ENCODE measurements around the gene FOXE3. TPM values are rescaled to one million over a fixed set of nuclear protein-coding genes. Genes with fewer than 3 reads are reported as not detected.

Gene FOXE3
- total RNA-seq, 1 donor from 2014 or later: not detected

- DNase-seq (ENCODE audit: low spot score) (no peak), ATAC-seq (no peak)
These were observed 12.7 kb upstream of the FOXE3 start for GRCh38 chr1:47403321-47403910.

- ATAC-seq (no peak), DNase-seq (ENCODE audit: low spot score) (no peak)
These were observed 10.4 kb upstream of the FOXE3 start for GRCh38 chr1:47405697-47406096.

- no peak for ATAC-seq
- DNase-seq (ENCODE audit: low spot score): no peak
These were observed 9.1 kb upstream of the FOXE3 start for GRCh38 chr1:47406966-47407365.

GRCh38 chr1:47407481-47407880 is 8.6 kb upstream of the FOXE3 start:
- ATAC-seq (no peak), DNase-seq (ENCODE audit: low spot score) (no peak)

GRCh38 chr1:47409311-47410067 is 6.6 kb upstream of the FOXE3 start:
- no peak for ATAC-seq
- no peak for DNase-seq (ENCODE audit: low spot score)

GRCh38 chr1:47410068-47410455 is 6.0 kb upstream of the FOXE3 start:
- ATAC-seq (no peak), DNase-seq (ENCODE audit: low spot score) (no peak)

- no peak for ATAC-seq
- no peak for DNase-seq (ENCODE audit: low spot score)
These were observed 4.6 kb upstream of the FOXE3 start for GRCh38 chr1:47411436-47411835.

GRCh38 chr1:47412437-47412836 is 3.6 kb upstream of the FOXE3 start:
- ATAC-seq (no peak), DNase-seq (ENCODE audit: low spot score) (no peak)

GRCh38 chr1:47416319-47417169 is 459 bp downstream of the FOXE3 start:
- no peak for ATAC-seq

GRCh38 chr1:47417170-47418044 is 1.3 kb downstream of the FOXE3 start:
- DNase-seq (ENCODE audit: low spot score) (no peak), ATAC-seq (peak; percentile 19)

More at GRCh38 chr1:47416319-47417169, 459 bp downstream of the FOXE3 start:
- DNase-seq (ENCODE audit: low spot score): no peak

GRCh38 chr1:47418122-47418521 is 2.0 kb downstream of the FOXE3 start:
- no peak for DNase-seq (ENCODE audit: low spot score)
- ATAC-seq: no peak

GRCh38 chr1:47418681-47419325 is 2.7 kb downstream of the FOXE3 start:
- no peak for ATAC-seq

GRCh38 chr1:47420547-47420946 is 4.5 kb downstream of the FOXE3 start:
- no peak for DNase-seq (ENCODE audit: low spot score)
- ATAC-seq: no peak

More at GRCh38 chr1:47418681-47419325, 2.7 kb downstream of the FOXE3 start:
- no peak for DNase-seq (ENCODE audit: low spot score)

- DNase-seq (ENCODE audit: low spot score) (no peak), ATAC-seq (no peak)
These were observed 7.8 kb downstream of the FOXE3 start for GRCh38 chr1:47423872-47424271.

- no peak for DNase-seq (ENCODE audit: low spot score)
- ATAC-seq: peak; percentile 95
These were observed 8.4 kb downstream of the FOXE3 start for GRCh38 chr1:47424336-47424982.

- DNase-seq (ENCODE audit: low spot score): no peak
- no peak for ATAC-seq
These were observed 15.4 kb downstream of the FOXE3 start for GRCh38 chr1:47431534-47431933.

- ATAC-seq (peak; percentile 62), DNase-seq (ENCODE audit: low spot score) (peak; percentile 69)
These were observed 16.3 kb downstream of the FOXE3 start for GRCh38 chr1:47432071-47433036.

- ATAC-seq: no peak
These were observed 16.9 kb downstream of the FOXE3 start for GRCh38 chr1:47433037-47433421.

More at GRCh38 chr1:47433037-47433421, 16.9 kb downstream of the FOXE3 start:
- no peak for DNase-seq (ENCODE audit: low spot score)
